ENCODE measurements around the gene CAV2. TPM values are rescaled to one million over a fixed set of nuclear protein-coding genes. Genes with fewer than 3 reads are reported as not detected.

The CAV2 gene
- total and polyA plus RNA-seq, 2 of the 13 experiments (the other 11 are each of a cell fraction or from before 2014, with no cell fraction given) = 0.09 to 0.18 TPM

- no peak for TF ChIP-seq IRF1 (CRISPR knock-in tag; IDR thresholded peaks at IDR 0.05; ENCODE audit: low read depth)
Measured at GRCh38 chr7:116454377-116454776, 45.2 kb upstream of the CAV2 start (continued).

- no peak for DNase-seq (ENCODE audit: low spot score)
- H3K79me2 ChIP-seq (ENCODE audit: insufficient read depth, low read length) = no peaks in the 10 kb centered on the region
- no peaks in the 10 kb centered on the region for H3K36me3 ChIP-seq (replicated peaks in 1 of 2; ENCODE audit: control insufficient read depth in 1 of 2, insufficient read depth in 2 of 2, low read length in 2 of 2)
- H2AFZ ChIP-seq (ENCODE audit: low read length) = no peak overlapping the region
- ChIA-PET POLR2A (no interaction called here), CTCF (ENCODE audit: low intra/inter-chr PET ratio, low total read pairs) (no interaction called here)
- 0 out of 5 replicates have a peak, but pooled peaks cover 0 to 2% of the 10 kb centered on the region in 2 experiments for H3K27me3 ChIP-seq (ENCODE audit: control insufficient read depth in 1 of 2, insufficient read depth in 2 of 2, low read length in 2 of 2)
- 2% methylated on average over 2 of the region's 2 CpGs for WGBS (ENCODE audit: low lambda C conversion rate)
- H3K4me1 ChIP-seq (ENCODE audit: insufficient read depth, low read length) = no peaks in the 10 kb centered on the region
- H3K4me2 ChIP-seq (ENCODE audit: low read depth, low read length) = no peak overlapping the region
- ATAC-seq = no peak
- no peak overlapping the region for H3K9ac ChIP-seq (ENCODE audit: insufficient read depth, low read depth, low read length)
- H3K27ac ChIP-seq (ENCODE audit: extremely low read length, insufficient read depth, low read length) = no peak overlapping the region
- in situ Hi-C loops (cut with HindIII; ENCODE audit: extremely low pct_ligation_motif_present, low pct_unique_long_range_greater_than_20kb) = no loop called here
- H3K4me3 ChIP-seq (replicated peaks in 1 of 3; ENCODE audit: insufficient read depth in 1 of 3, low read depth in 2 of 3, low read length in 3 of 3) = no peak overlapping the region
- H4K20me1 ChIP-seq (ENCODE audit: insufficient read depth, low read length) = no peaks in the 10 kb centered on the region
- intact Hi-C loops (cut with micrococcal nuclease; ENCODE audit: unreplicated experiment) = no loop called here
- FAIRE-seq = no peak
- H3K9me3 ChIP-seq (ENCODE audit: low read length) = no peaks in the 10 kb centered on the region
- no TSS peak for BruUV-seq (replicated peaks)
- no peak for TF ChIP-seq KDM5B (CRISPR knock-in tag; IDR thresholded peaks at IDR 0.05; ENCODE audit: borderline replicate concordance)
- TF ChIP-seq ZSCAN5A (CRISPR knock-in tag; IDR thresholded peaks at IDR 0.05; ENCODE audit: borderline replicate concordance) = no peak
- TF ChIP-seq ZNF784 (CRISPR knock-in tag; IDR thresholded peaks at IDR 0.05; ENCODE audit: borderline replicate concordance) = no peak
- TF ChIP-seq MED8 (CRISPR knock-in tag; IDR thresholded peaks at IDR 0.05; ENCODE audit: insufficient replicate concordance) = no peak
- TF ChIP-seq SRSF1 (optimal IDR thresholded peaks at IDR 0.05; ENCODE audit: low read depth, low read length) = no peak
- no peak for TF ChIP-seq ZNF713 (CRISPR knock-in tag; IDR thresholded peaks at IDR 0.05)
- TF ChIP-seq ZNF747 (CRISPR knock-in tag; IDR thresholded peaks at IDR 0.05; ENCODE audit: borderline replicate concordance) = no peak
- no peak for TF ChIP-seq ZSCAN9 (CRISPR knock-in tag; IDR thresholded peaks at IDR 0.05; ENCODE audit: borderline replicate concordance)
- no peak for TF ChIP-seq E2F2 (CRISPR knock-in tag; IDR thresholded peaks at IDR 0.05; ENCODE audit: borderline replicate concordance)
- no peak for TF ChIP-seq ZSCAN31 (CRISPR knock-in tag; IDR thresholded peaks at IDR 0.05; ENCODE audit: low read depth)
- TF ChIP-seq SIN3A (IDR thresholded peaks at IDR 0.05; ENCODE audit: borderline replicate concordance, low read depth, low read length) = no peak
- TF ChIP-seq FOXK2 (IDR thresholded peaks at IDR 0.05) = no peak
- no peak for TF ChIP-seq ZNF552 (CRISPR knock-in tag; IDR thresholded peaks at IDR 0.05; ENCODE audit: borderline replicate concordance)
- TF ChIP-seq LRRFIP1 (CRISPR knock-in tag; conservative IDR thresholded peaks at IDR 0.05) = no peak
Measured at GRCh38 chr7:116455009-116455408, 44.5 kb upstream of the CAV2 start.

All from HepG2 (cell line).